22Rv1 (cell line): ENCODE data around the gene LINC00632.

ENCODE experiments used
- CTCF ChIP-seq: fragments of 450-650 bp; IDR thresholded peaks from 2 replicates; pipeline ENCODE4 v1.5.1; 2017; ENCODE audit warnings: mild to moderate bottlenecking
- ZFX ChIP-seq: fragments of 450-650 bp; IDR thresholded peaks from 2 replicates; pipeline ENCODE4 v1.6.1; 2017; ENCODE audit warnings: antibody characterized with exemption, borderline replicate concordance

GRCh38 chrX:140724736-140725135, 15.2 kb downstream of the LINC00632 start:
- no peak for TF ChIP-seq CTCF
- no peak for TF ChIP-seq ZFX
